NT2/D1 (cell line): ENCODE results near the gene CRYM.

Source experiments
- SUZ12 ChIP-seq: IDR thresholded peaks from 2 replicates; pipeline ENCODE4 v1.6.1; 2011; ENCODE audit not compliant: insufficient read length, insufficient read depth; ENCODE audit errors: extremely low read depth
- YY1 ChIP-seq: IDR thresholded peaks from 2 replicates; pipeline ENCODE4 v1.6.1; 2011; ENCODE audit not compliant: insufficient read length, insufficient read depth

- TF ChIP-seq SUZ12: no peak
- no peak for TF ChIP-seq YY1
Measured at GRCh38 chr16:21219551-21219950, 58.5 kb downstream of the CRYM start.
